ENCODE results near the gene RETREG3.

DNA sequence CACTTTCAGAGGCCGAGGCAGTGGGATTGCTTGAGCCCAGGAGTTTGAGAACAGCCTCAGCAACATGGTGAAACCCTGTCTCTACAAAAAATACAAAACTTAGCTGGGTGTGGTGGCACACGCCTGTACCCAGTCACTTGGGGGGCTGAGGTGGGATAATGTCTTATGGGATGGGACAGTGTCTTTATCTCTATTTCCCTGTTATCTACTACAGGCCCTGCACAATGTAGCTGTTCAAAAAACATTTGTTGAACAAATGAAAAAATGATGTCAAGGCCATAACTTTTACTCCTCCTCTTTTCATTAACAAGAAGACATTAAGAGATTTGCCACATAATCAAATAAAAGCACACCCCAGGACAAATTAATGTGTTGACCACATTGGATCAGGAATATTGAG, 14.1 kb upstream of the RETREG3 start:
- TF ChIP-seq, protein P1, sequence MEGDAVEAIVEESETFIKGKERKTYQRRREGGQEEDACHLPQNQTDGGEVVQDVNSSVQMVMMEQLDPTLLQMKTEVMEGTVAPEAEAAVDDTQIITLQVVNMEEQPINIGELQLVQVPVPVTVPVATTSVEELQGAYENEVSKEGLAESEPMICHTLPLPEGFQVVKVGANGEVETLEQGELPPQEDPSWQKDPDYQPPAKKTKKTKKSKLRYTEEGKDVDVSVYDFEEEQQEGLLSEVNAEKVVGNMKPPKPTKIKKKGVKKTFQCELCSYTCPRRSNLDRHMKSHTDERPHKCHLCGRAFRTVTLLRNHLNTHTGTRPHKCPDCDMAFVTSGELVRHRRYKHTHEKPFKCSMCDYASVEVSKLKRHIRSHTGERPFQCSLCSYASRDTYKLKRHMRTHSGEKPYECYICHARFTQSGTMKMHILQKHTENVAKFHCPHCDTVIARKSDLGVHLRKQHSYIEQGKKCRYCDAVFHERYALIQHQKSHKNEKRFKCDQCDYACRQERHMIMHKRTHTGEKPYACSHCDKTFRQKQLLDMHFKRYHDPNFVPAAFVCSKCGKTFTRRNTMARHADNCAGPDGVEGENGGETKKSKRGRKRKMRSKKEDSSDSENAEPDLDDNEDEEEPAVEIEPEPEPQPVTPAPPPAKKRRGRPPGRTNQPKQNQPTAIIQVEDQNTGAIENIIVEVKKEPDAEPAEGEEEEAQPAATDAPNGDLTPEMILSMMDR (IDR thresholded peaks at IDR 0.05; ENCODE audit: low read length), result no peak
- no peak for TF ChIP-seq EZH2 (optimal IDR thresholded peaks at IDR 0.05; ENCODE audit: low read depth, low read length)

Data from MM.1S (cell line).